Stimulated activated CD4-positive, alpha-beta T cell treated with anti-CD3 and anti-CD28 coated beads, Interleukin-15, amount 100 ng/mL, for 1 hour (primary cell): ENCODE results near the gene C12orf76.
"Not testable (repeated sequence)": the region's sequence is repeated elsewhere in the genome, so short reads cannot be mapped to it uniquely, and the experiment has no call there.

Experiments used
- DNase-seq, 2 donors: peaks; one replicate each; pipeline ENCODE4 v3.0.0-alpha.2; 2020; ENCODE audit warnings: low read depth in 1 of 2, low spot score in 1 of 2

The C12orf76 gene

DNA sequence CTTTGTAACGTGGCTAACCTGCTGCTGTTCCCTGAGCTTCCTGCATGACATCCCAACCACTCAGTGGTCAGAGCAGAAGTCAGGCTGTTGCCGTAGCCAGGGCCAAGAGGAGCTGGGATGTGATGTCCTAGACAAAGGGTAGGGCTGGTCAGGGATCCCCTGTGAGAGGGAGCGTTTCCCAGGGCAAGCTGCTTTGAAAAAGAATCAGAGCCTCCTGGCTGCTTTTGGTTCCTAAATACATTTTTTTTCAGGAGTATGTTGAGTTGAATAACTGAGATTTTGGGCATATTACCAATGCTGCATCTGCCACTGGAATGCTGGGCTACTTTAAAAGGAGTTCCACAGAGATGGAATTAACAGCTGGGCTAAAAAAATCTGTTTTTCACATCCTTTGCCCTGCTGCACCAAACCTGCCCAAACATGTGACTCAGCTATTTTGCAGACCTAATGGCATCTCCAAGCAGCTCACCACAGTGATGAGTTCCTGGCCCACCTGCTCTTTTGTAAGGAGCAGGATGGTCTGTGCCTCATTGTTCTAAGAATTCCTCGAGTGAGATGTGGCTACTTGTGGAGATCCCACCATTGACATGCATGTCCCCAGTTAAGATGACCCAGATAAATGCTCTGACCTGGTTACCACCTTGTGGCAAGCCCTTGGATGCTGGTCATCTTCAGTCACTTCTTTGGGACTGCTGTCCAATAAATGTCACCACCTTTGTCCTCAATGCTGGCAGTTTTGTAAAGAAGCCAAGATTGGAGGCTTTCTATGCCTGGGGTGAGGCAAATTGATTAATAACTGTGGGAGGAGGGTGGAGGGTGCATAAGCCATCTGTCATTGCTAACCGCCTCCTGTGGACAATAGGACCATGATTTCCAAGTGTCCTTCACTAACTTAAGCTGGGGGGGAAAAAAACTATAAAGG is 25.0 kb downstream of the C12orf76 start:
- DNase-seq, result no peak

GRCh38 chr12:110020956-110021355 is 27.4 kb downstream of the C12orf76 start:
- DNase-seq, result no peak

DNA sequence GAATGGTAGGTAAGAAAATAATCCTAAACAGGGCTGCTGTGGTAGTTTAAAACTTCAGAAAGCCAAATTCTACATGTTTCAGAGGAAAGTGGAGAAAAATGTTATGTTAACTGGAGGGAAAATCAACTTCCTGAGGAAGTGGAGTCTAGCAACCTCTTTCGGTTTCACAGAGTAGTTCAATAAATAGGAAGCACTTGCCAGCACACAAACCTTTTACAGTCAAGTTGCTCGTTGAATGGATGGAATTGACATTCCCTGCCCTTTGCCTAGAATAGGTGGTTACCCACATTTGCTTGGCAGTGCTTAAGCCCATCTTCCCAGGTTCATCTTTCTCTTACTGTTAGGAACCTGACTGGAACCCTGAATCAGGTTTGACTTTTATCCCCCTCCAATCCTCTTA is 33.2 kb downstream of the C12orf76 start:
- DNase-seq, result no peak

GRCh38 chr12:110012659-110013058 is 35.7 kb downstream of the C12orf76 start:
- DNase-seq, result no peak

DNA sequence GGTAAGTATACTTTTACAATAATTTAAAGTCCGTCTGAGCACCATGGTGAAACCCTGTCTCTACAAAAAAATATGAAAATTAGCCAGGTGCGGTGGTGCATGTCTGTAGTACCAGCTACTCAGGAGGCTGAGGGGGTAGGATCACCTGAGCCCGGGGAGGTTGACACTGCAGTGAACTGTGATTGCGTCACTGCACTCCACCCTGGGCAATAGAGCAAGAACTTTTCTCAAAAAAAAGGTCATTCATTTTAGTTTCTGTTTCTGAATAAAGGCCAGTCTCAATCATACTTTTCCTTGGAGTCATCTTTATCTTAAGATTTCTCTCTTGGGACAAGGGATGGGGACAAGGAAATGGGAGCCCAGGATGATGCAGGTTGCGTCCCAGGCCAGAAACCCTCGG is 36.2 kb downstream of the C12orf76 start:
- no peak for DNase-seq

GRCh38 chr12:110010853-110011723 is 37.2 kb downstream of the C12orf76 start:
- DNase-seq, result no peak

DNA sequence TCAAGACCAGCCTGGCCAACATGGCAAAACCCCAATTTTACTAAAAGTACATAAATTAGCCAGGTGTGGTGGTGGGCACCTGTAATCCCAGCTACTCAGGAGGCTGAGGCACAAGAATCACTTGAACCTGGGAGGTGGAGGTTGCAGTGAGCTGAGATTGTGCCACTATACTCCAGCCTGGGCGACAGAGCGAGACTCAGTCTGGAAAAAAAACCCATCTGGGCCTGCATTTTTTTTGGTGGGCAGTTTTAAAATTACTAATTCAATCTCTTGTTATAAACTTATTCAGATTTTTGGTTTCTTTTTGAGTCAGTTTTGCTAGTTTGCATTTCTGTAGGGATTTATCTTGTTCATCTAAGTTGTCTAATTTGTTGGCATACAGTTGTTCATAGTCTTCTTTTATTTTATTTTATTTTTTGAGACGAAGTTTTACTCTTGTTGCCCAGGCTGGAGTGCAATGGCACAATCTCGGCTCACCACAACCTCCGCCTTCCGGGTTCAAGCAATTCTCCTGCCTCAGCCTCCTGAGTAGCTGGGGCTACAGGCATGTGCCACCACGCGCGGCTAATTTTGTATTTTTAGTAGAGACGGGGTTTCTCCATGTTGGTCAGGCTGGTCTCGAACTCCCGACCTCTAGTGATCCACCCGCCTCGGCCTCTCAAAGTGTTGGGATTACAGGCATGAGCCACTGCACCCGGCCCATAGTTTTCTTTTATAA is 39.5 kb downstream of the C12orf76 start:
- not testable (repeated sequence) for DNase-seq

DNA sequence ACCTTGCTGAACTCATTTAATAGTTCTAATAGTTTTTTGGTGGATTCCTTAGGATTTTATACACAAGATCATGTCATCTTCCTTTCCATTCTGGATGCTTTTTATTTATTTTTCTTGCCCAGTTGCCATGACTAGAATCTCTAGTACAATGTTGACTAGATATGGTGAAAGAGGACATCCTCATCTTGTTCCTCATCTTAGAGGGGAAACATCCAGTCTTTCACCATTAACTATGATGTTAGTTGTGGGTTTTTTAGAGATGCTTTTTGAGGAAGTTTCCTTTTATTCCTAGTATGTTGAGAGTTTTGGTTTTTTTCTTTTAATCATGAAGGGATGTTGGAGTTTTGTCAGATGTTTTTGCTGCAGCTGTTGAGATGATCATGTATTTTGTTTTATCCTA is 40.4 kb downstream of the C12orf76 start:
- no peak for DNase-seq

DNA sequence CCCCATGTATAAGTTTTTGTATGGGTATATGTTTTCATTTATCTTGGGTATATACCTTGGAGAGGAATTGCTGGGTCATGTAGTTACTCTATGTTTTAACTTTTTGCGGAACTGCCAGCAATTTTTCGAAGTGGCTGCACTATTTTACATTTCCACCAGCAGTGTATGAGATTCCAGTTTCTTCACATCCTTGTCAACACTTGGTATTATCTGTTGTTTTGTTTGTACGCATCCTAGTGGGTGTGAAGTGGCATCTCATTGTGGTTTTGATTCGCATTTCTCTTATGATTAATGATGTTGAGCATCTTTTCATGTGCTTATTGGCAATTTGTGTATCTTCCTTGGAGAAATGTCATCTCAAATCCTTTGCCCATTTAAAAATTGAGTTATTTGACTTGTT is 42.2 kb downstream of the C12orf76 start:
- DNase-seq, result no peak

DNA sequence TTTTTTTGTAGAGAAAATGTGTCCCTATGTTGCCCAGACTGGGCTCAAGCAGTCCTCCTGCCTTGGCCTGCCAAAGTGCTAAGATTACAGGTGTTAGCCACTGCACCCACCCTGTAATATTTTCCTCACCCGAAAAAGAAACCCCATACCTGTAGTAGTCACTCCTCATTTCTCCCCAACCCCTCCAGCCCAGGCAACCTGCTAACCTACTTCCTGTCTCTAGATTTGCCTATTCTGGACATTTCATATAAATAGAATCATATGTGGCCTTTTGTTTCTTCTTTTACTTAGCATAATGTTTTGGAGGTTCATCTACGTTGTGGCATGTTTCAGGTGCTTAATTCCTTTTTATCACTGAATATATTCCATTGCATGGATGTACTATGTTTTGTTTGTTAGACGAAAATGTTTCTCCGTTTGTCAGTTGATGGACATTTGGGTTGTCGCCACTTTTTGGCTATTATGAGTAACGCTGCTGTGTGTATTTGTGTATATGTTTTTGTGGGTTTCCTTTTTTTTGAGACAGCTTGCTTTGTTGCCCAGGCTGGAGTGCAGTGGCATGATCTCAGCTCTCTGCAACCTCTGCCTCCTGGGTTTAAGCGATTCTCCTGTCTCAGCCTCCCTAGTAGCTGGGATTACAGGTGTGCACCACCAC is 42.9 kb downstream of the C12orf76 start:
- DNase-seq, result no peak

- DNase-seq, result no peak
These were observed 43.7 kb downstream of the C12orf76 start for GRCh38 chr12:110004598-110004997.

DNA sequence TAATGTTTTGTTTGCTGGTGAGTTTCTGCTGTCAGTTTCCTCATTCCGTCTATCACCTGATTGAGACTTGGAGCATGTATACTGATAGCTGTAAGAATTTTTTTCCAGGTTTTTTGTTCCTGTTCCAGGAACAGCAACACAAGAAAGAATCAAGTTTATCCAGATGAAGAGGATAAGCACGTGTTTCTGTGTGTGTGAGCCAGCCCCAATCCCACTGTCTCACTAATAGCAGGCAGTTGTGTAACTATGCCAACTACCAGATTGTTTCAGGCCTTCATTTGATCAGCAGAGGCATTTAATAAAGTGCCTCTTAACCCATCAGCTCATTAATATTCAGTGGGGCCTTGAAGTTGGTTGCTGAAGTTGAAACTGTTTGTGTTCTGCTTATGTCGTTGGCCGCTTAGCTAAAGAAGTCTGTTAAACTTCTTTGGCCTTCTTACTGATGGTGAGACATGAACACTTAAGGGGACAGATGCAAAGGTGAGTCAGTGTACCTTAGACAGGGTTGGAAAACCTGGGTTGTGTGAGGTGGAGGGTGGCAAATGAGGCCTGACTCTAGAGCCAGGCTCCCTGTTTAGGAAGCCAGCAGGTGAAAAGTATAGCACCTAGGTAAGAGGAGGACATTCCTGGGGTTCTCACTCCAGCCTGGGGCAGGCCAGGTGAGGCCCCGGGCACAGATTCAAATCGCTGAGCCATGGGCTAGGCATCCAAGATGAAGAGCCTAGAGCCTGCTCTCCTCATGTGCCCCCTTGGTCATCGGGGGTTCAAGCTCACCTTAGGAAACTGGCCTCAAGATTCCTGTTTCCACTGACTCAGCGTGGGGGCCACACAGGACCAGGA is 45.4 kb downstream of the C12orf76 start:
- DNase-seq, result no peak

- DNase-seq, result no peak
These were observed 46.7 kb downstream of the C12orf76 start for GRCh38 chr12:110001596-110001995.

GRCh38 chr12:109999983-110000505 is 48.3 kb downstream of the C12orf76 start:
- no peak for DNase-seq

- DNase-seq, result no peak
These were observed 48.7 kb downstream of the C12orf76 start for GRCh38 chr12:109999649-109999971.

- peak; percentile 66 to 83 for DNase-seq
These were observed 49.2 kb downstream of the C12orf76 start, which contains the start of gene ANKRD13A for GRCh38 chr12:109998904-109999648. Gene ANKRD13A, plus strand, starts transcription at chr12:109999430. Its CDS starts 259 bp downstream, at chr12:109999689.

- no peak for DNase-seq
These were observed 50.0 kb downstream of the C12orf76 start for GRCh38 chr12:109998241-109998903.

GRCh38 chr12:109997393-109997792 is 50.9 kb downstream of the C12orf76 start:
- DNase-seq, result no peak

GRCh38 chr12:109996483-109996853 is 51.9 kb downstream of the C12orf76 start:
- no peak for DNase-seq
